Measurements from ENCODE around the gene CPD. TPM values are rescaled to one million over a fixed set of nuclear protein-coding genes. Genes with fewer than 3 reads are reported as not detected.
A peak's percentile ranks its signal among the peaks of the same experiment; 100 is the strongest.

CPD gene
- total and polyA plus RNA-seq, 2 experiments from 2014 or later, result 28.0 to 121 TPM

DNA sequence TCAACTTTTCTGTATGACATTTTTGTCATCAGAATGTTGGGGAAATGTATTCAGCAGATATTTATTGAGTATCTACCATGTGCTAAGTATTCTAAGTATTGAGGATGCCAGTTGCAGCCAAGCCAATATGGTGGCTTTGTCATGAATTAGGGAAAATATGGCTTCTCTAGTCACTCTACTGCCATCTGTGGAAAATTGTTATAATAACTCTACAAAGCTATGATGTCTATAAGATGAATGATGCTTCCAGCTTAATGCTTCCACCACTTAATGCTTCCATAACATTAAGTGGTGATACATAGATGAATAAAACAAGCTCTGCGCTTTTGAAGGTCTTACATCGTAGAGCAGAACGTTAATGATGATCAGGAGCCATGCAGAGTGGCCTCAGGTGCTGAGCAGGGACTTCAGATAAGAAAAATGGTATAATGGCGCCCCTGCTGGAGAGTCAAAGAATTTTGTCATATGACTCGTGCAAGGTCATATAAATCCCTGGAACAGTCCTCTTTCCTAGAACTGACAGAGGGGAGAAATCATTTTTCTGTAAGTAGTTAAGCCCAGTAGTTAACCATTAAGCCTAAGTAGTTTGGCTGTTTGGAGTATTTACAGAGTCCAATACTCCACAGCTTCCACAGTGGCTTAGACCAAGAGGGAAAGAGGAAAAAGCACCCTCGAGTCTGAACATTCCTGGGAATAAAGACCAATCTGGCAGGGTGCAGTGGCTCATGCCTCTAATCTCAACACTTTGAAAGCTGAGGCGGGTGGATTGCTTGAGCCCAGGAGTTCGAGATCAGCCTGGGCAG is 42.2 kb upstream of the CPD start:
- H4K20me1 ChIP-seq (ENCODE audit: insufficient read depth), result no peaks in the 10 kb centered on the region
- peaks cover 26% of the 10 kb centered on the region for H3K4me1 ChIP-seq (ENCODE audit: insufficient read depth)
- TF ChIP-seq EZH2 (IDR thresholded peaks at IDR 0.05; ENCODE audit: insufficient read depth, poor library complexity, severe bottlenecking), result no peak
- no peak for TF ChIP-seq EZH2phosphoT487 (IDR thresholded peaks at IDR 0.05; ENCODE audit: insufficient read depth, low read depth)
- no peaks in the 10 kb centered on the region for H3K9me3 ChIP-seq (ENCODE audit: low read depth)
- H2AFZ ChIP-seq, result no peak overlapping the region
- in situ Hi-C loops (cut with MboI), result no loop called here
- peaks cover 20% of the 10 kb centered on the region for H3F3A ChIP-seq (ENCODE audit: insufficient read depth)
- H3K79me2 ChIP-seq (ENCODE audit: insufficient read depth), result no peaks in the 10 kb centered on the region
- no peak overlapping the region for H3K4me2 ChIP-seq (ENCODE audit: unreplicated experiment)
- no peaks in the 10 kb centered on the region for H3K36me3 ChIP-seq (ENCODE audit: low read depth)
- H3K27ac ChIP-seq, result no peak overlapping the region
- 39 to 41% methylated on average over 8 of the region's 8 CpGs for WGBS, 2 experiments (ENCODE audit: low coverage in 1 of 2, low lambda C conversion rate in 2 of 2, missing lambda C conversion rate in 2 of 2)
- H3K9me2 ChIP-seq (ENCODE audit: insufficient read depth), result no peaks in the 10 kb centered on the region
- H3K9ac ChIP-seq, result no peak overlapping the region
- H3K4me3 ChIP-seq, result no peak overlapping the region
- no peaks in the 10 kb centered on the region for H3K27me3 ChIP-seq (replicated peaks; ENCODE audit: insufficient read depth)
- DNase-seq, result peak; percentile 62

DNA sequence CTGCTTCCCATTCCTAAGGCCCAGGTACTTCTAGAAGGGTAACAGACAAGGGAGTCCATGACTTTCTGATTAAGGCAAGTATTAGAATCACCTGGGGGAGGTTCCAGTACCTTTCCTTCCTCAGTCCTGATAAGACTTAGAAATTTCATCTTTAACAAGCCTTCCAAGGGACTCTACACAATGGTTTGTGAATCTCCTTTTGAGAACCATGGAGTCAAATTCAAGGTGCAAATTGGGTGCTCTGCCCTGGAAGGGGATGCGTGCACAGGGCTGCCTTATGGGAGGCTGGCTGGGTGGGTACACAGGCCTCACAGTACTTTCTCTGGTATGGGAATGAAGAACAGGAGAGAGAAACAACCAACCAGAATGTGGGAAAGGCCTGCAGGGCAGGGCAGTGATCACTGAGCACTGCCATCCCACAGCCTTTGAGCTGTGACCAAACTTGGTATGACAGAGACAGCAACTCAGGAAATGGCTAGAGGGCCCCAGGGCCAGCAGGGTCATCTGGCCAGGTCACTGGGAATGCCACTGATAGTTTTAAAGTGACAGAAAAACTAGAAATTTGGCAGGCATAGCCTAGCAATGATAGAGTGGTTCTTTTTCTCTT is 41.2 kb upstream of the CPD start:
- H3K9me3 ChIP-seq (ENCODE audit: low read depth), result no peaks in the 10 kb centered on the region
- H3K9ac ChIP-seq, result no peak overlapping the region
- H3K79me2 ChIP-seq (ENCODE audit: insufficient read depth), result no peaks in the 10 kb centered on the region
- 94 to 95% methylated on average over 1 of the region's 1 CpG for WGBS, 2 experiments (ENCODE audit: low coverage in 1 of 2, low lambda C conversion rate in 2 of 2, missing lambda C conversion rate in 2 of 2)
- no peak overlapping the region for H3K27ac ChIP-seq
- TF ChIP-seq EZH2 (IDR thresholded peaks at IDR 0.05; ENCODE audit: insufficient read depth, poor library complexity, severe bottlenecking) (no peak), EZH2phosphoT487 (IDR thresholded peaks at IDR 0.05; ENCODE audit: insufficient read depth, low read depth) (no peak)
- no peaks in the 10 kb centered on the region for H3K36me3 ChIP-seq (ENCODE audit: low read depth)
- H3K9me2 ChIP-seq (ENCODE audit: insufficient read depth), result no peaks in the 10 kb centered on the region
- peaks cover 11% of the 10 kb centered on the region; the same call in 1 of the 2 replicates for H3F3A ChIP-seq (ENCODE audit: insufficient read depth)
- no peaks in the 10 kb centered on the region for H4K20me1 ChIP-seq (ENCODE audit: insufficient read depth)
- H3K4me1 ChIP-seq (ENCODE audit: insufficient read depth), result peaks cover 17% of the 10 kb centered on the region
- no peak for DNase-seq
- no peak overlapping the region for H3K4me2 ChIP-seq (ENCODE audit: unreplicated experiment)
- no peak overlapping the region for H3K4me3 ChIP-seq
- no peaks in the 10 kb centered on the region for H3K27me3 ChIP-seq (replicated peaks; ENCODE audit: insufficient read depth)
- in situ Hi-C loops (cut with MboI), result no loop called here
- H2AFZ ChIP-seq, result no peak overlapping the region

DNA sequence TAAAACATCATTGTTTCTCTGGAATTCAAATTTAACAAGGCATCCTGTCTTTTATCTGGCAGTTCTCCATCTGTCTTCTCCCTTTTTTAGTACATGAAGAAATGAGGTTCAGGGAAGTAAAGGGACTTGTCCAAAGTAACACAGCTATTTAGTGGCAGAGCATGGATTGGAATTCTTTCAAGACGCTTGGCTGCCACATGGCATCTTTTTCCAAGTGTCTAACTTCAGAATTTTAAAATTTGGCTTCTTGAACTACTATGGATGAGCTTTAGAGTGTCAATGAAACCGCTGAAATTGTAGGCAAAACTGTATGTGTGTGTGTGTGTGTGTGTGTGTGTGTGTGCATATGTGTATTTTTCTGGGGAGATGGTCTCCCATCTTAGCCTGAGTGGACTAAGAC is 39.6 kb upstream of the CPD start:
- in situ Hi-C loops (cut with MboI), result no loop called here
- TF ChIP-seq EZH2phosphoT487 (IDR thresholded peaks at IDR 0.05; ENCODE audit: insufficient read depth, low read depth), result no peak
- no peak for TF ChIP-seq EZH2 (IDR thresholded peaks at IDR 0.05; ENCODE audit: insufficient read depth, poor library complexity, severe bottlenecking)

DNA sequence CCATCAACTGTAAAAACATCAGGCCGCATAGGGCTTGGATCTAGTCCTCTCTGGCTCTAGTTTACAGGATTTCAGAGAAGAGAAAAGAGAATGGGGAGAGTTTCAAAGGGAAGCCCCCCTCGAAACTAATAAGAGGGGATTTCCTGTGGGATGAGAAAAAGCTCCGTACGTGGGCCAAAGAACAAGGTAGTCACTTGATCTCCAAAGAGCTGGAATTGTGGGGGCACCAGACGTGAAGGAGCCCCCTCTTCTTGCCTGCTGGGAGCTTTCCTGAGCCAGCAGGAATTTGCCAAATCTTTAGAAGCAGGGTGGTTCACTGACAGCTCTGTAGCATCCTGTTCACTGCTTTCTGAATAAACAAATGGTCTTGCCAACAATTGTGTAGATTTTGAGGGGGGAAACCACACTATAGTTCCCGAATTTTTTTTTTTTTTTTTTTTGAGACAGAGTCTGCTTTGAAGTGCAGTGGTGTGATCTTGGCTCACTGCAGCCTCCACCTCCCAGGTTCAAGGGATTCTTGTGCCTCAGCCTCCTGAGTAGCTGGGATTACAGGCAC is 37.8 kb upstream of the CPD start:
- H3K27me3 ChIP-seq (replicated peaks; ENCODE audit: insufficient read depth), result no peaks in the 10 kb centered on the region
- in situ Hi-C loops (cut with MboI), result no loop called here
- peak overlapping the region; percentile 34 for H3K9ac ChIP-seq
- no peak for DNase-seq
- H3K4me1 ChIP-seq (ENCODE audit: insufficient read depth), result peaks cover 15% of the 10 kb centered on the region
- TF ChIP-seq EZH2phosphoT487 (IDR thresholded peaks at IDR 0.05; ENCODE audit: insufficient read depth, low read depth), result no peak
- no peak for TF ChIP-seq EZH2 (IDR thresholded peaks at IDR 0.05; ENCODE audit: insufficient read depth, poor library complexity, severe bottlenecking)
- 49% methylated on average over 6 of the region's 6 CpGs for WGBS, 2 experiments (ENCODE audit: low coverage in 1 of 2, low lambda C conversion rate in 2 of 2, missing lambda C conversion rate in 2 of 2)
- no peaks in the 10 kb centered on the region for H3K36me3 ChIP-seq (ENCODE audit: low read depth)
- no peaks in the 10 kb centered on the region for H4K20me1 ChIP-seq (ENCODE audit: insufficient read depth)
- H3K27ac ChIP-seq, result peak overlapping the region; percentile 50
- H3K9me2 ChIP-seq (ENCODE audit: insufficient read depth), result no peaks in the 10 kb centered on the region
- H3K9me3 ChIP-seq (ENCODE audit: low read depth), result no peaks in the 10 kb centered on the region
- peak overlapping the region; percentile 38; the same call in 1 of the 2 replicates for H3K4me3 ChIP-seq
- 0 out of 2 replicates have a peak, but pooled peaks cover 8% of the 10 kb centered on the region for H3F3A ChIP-seq (ENCODE audit: insufficient read depth)
- peak overlapping the region; percentile 89 for H2AFZ ChIP-seq
- peak overlapping the region; percentile 72 for H3K4me2 ChIP-seq (ENCODE audit: unreplicated experiment)
- H3K79me2 ChIP-seq (ENCODE audit: insufficient read depth), result no peaks in the 10 kb centered on the region

More for the DNA sequence above, 39.6 kb upstream of the CPD start:
- H3K36me3 ChIP-seq (ENCODE audit: low read depth), result no peaks in the 10 kb centered on the region
- no peaks in the 10 kb centered on the region for H4K20me1 ChIP-seq (ENCODE audit: insufficient read depth)
- H3K27ac ChIP-seq, result no peak overlapping the region
- 0 out of 2 replicates have a peak, but pooled peaks cover 8% of the 10 kb centered on the region for H3F3A ChIP-seq (ENCODE audit: insufficient read depth)
- H3K4me1 ChIP-seq (ENCODE audit: insufficient read depth), result peaks cover 15% of the 10 kb centered on the region
- no peak for DNase-seq
- H3K9me2 ChIP-seq (ENCODE audit: insufficient read depth), result no peaks in the 10 kb centered on the region
- 55 to 62% methylated on average over 2 of the region's 2 CpGs for WGBS, 2 experiments (ENCODE audit: low coverage in 1 of 2, low lambda C conversion rate in 2 of 2, missing lambda C conversion rate in 2 of 2)
- H3K79me2 ChIP-seq (ENCODE audit: insufficient read depth), result no peaks in the 10 kb centered on the region
- H3K9me3 ChIP-seq (ENCODE audit: low read depth), result no peaks in the 10 kb centered on the region
- no peak overlapping the region for H2AFZ ChIP-seq
- no peak overlapping the region for H3K9ac ChIP-seq
- no peak overlapping the region for H3K4me3 ChIP-seq
- no peak overlapping the region for H3K4me2 ChIP-seq (ENCODE audit: unreplicated experiment)
- H3K27me3 ChIP-seq (replicated peaks; ENCODE audit: insufficient read depth), result no peaks in the 10 kb centered on the region
